ENCODE data around the gene XRN2.

DNA sequence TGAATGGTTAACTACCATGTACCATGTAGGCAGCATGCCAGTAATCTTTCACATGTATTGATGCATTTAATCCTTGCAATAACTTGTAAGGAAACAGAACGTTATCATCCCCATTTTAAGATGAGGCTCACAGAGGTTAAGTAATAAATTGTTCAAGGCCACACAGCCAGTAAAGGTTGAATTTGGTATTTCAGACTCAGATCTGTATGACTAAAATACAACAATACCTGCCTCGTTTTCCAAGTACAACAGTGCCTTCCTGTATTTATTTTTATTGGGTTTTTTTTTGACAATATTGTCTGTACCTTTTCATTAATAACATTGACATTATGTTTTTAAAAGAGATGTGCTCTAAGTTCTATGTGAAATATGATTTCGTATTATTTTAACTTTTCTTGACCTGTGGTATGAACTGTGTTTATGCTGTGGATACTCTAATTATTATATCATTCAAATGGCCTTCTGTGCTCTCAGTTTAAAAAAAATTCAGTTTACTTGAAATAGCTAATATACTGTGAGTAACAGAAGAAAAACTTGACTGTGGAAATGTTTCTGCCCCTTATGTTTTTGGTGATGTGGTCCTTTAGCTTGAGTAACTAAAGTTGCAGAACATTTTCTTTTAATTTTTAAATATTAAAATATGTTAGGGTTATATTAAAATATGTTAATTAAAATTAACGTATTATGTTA lies 39.7 kb downstream of the XRN2 start:
- TF ChIP-seq TAF1 (IDR thresholded peaks at IDR 0.05; ENCODE audit: borderline replicate concordance, insufficient read depth, low read length) (no peak), POLR2AphosphoS5 (IDR thresholded peaks at IDR 0.05; ENCODE audit: low read depth, low read length) (no peak), SIN3A (IDR thresholded peaks at IDR 0.05; ENCODE audit: borderline replicate concordance, insufficient read depth, low read length) (no peak), FOXP2 (optimal IDR thresholded peaks at IDR 0.05; ENCODE audit: borderline replicate concordance, extremely low read depth, extremely low read length, insufficient read depth) (no peak)
- TF ChIP-seq, protein P1, sequence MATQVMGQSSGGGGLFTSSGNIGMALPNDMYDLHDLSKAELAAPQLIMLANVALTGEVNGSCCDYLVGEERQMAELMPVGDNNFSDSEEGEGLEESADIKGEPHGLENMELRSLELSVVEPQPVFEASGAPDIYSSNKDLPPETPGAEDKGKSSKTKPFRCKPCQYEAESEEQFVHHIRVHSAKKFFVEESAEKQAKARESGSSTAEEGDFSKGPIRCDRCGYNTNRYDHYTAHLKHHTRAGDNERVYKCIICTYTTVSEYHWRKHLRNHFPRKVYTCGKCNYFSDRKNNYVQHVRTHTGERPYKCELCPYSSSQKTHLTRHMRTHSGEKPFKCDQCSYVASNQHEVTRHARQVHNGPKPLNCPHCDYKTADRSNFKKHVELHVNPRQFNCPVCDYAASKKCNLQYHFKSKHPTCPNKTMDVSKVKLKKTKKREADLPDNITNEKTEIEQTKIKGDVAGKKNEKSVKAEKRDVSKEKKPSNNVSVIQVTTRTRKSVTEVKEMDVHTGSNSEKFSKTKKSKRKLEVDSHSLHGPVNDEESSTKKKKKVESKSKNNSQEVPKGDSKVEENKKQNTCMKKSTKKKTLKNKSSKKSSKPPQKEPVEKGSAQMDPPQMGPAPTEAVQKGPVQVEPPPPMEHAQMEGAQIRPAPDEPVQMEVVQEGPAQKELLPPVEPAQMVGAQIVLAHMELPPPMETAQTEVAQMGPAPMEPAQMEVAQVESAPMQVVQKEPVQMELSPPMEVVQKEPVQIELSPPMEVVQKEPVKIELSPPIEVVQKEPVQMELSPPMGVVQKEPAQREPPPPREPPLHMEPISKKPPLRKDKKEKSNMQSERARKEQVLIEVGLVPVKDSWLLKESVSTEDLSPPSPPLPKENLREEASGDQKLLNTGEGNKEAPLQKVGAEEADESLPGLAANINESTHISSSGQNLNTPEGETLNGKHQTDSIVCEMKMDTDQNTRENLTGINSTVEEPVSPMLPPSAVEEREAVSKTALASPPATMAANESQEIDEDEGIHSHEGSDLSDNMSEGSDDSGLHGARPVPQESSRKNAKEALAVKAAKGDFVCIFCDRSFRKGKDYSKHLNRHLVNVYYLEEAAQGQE (IDR thresholded peaks at IDR 0.05; ENCODE audit: insufficient read depth in 1 of 2, low read depth in 2 of 2, low read length in 2 of 2) = no peak

Measured in PFSK-1 (cell line).